CD14-positive monocyte (primary cell): ENCODE measurements around the gene COQ8B. TPM values are rescaled to one million over a fixed set of nuclear protein-coding genes. Genes with fewer than 3 reads are reported as not detected.

ENCODE experiments used
- DNase-seq, 3 donors: peaks; one replicate each; pipeline ENCODE4 v3.0.0-alpha.2; 2011 to 2022
- H2AFZ ChIP-seq: 2 replicates; pipeline ENCODE4 v1.6.0; 2012; ENCODE audit warnings: mild to moderate bottlenecking, low read depth, low read length, inconsistent platforms; ENCODE audit not compliant: insufficient read depth, poor library complexity, severe bottlenecking
- H3K27ac ChIP-seq, 2 donors: 1 replicate in 1 of 2; 2 replicates in 1 of 2; pipeline ENCODE4 v1.5.1; 2012 to 2013; ENCODE audit warnings: low read length in 2 of 2, control low read depth in 1 of 2, inconsistent platforms in 1 of 2, low read depth in 1 of 2, mild to moderate bottlenecking in 1 of 2
- H3K27me3 ChIP-seq, 2 donors: one replicate each; pipeline versions ENCODE4 v1.6.0 to v1.6.1; 2011 to 2013; ENCODE audit warnings: low read length in 2 of 2; ENCODE audit not compliant: control insufficient read depth in 2 of 2, insufficient read depth in 2 of 2
- H3K36me3 ChIP-seq, 2 donors: replicated peaks in 1 of 2; 1 replicate in 1 of 2; 2 replicates in 1 of 2; pipeline versions ENCODE4 v1.5.1 to v1.6.1; 2012 to 2013; ENCODE audit warnings: low read length in 2 of 2, control low read depth in 1 of 2, inconsistent platforms in 1 of 2, mild to moderate bottlenecking in 1 of 2; ENCODE audit not compliant: insufficient read depth in 2 of 2, control insufficient read depth in 1 of 2
- H3K4me1 ChIP-seq, 2 donors: 1 replicate in 1 of 2; 2 replicates in 1 of 2; pipeline versions ENCODE4 v1.5.1 to v1.6.1; 2012 to 2013; ENCODE audit warnings: low read length in 2 of 2, control low read depth in 1 of 2, inconsistent platforms in 1 of 2, mild to moderate bottlenecking in 1 of 2, moderate library complexity in 1 of 2; ENCODE audit not compliant: insufficient read depth in 2 of 2, control insufficient read depth in 1 of 2
- H3K4me2 ChIP-seq: replicated peaks from 2 replicates; pipeline ENCODE3; 2012; ENCODE audit warnings: low read length, moderate library complexity, mild to moderate bottlenecking; ENCODE audit not compliant: poor library complexity, severe bottlenecking; ENCODE audit errors: extremely low read depth
- H3K4me3 ChIP-seq, 3 experiments: fragments of 200-600 bp in 1 of 3; sonication (generic) in 1 of 3; replicated peaks in 1 of 3; 1 replicate in 2 of 3; 2 replicates in 1 of 3; pipeline ENCODE4 v1.5.1; 2011 to 2013; ENCODE audit warnings: low read length in 3 of 3, mild to moderate bottlenecking in 3 of 3, control low read depth in 2 of 3, low read depth in 2 of 3, inconsistent platforms in 1 of 3, moderate library complexity in 1 of 3
- H3K79me2 ChIP-seq: 2 replicates; pipeline ENCODE4 v1.6.0; 2012; ENCODE audit warnings: mild to moderate bottlenecking, control low read depth, inconsistent platforms, low read length, moderate library complexity; ENCODE audit not compliant: insufficient read depth
- H3K9ac ChIP-seq: 2 replicates; pipeline ENCODE4 v1.6.0; 2017; ENCODE audit warnings: low read length, mild to moderate bottlenecking; ENCODE audit not compliant: insufficient read depth, poor library complexity, severe bottlenecking
- H3K9me3 ChIP-seq, 2 donors: replicated peaks in 1 of 2; 1 replicate in 1 of 2; 2 replicates in 1 of 2; pipeline versions ENCODE4 v1.5.1 to v1.6.1; 2012 to 2013; ENCODE audit warnings: low read length in 2 of 2, control low read depth in 1 of 2; ENCODE audit not compliant: control insufficient read depth in 1 of 2, insufficient read depth in 1 of 2
- H4K20me1 ChIP-seq: 2 replicates; pipeline ENCODE4 v1.6.0; 2012; ENCODE audit warnings: mild to moderate bottlenecking, low read length, control low read depth, moderate library complexity; ENCODE audit not compliant: insufficient read depth
- H3K27ac Mint-ChIP-seq, 7 donors: one replicate each; pipeline ENCODE4 v1.8.0; 2020; ENCODE audit warnings: mild to moderate bottlenecking in 7 of 7, mixed read lengths in 7 of 7, moderate library complexity in 6 of 7, inconsistent platforms in 2 of 7
- H3K27me3 Mint-ChIP-seq, 3 donors: one replicate each; pipeline ENCODE4 v1.8.0; 2021 to 2022; ENCODE audit warnings: low read depth in 3 of 3, mild to moderate bottlenecking in 3 of 3, mixed read lengths in 3 of 3, moderate library complexity in 3 of 3, inconsistent platforms in 1 of 3
- H3K36me3 Mint-ChIP-seq, 2 donors: one replicate each; pipeline ENCODE4 v1.8.0; 2020; ENCODE audit warnings: mixed read lengths in 2 of 2, inconsistent platforms in 1 of 2, mild to moderate bottlenecking in 1 of 2
- H3K4me1 Mint-ChIP-seq: one replicate; pipeline ENCODE4 v1.8.0; 2020; ENCODE audit warnings: mild to moderate bottlenecking, mixed read lengths
- H3K4me3 Mint-ChIP-seq, 2 donors: one replicate each; pipeline ENCODE4 v1.8.0; 2020; ENCODE audit warnings: mild to moderate bottlenecking in 2 of 2, mixed read lengths in 2 of 2, moderate library complexity in 1 of 2
- H3K9me3 Mint-ChIP-seq, 7 donors: one replicate each; pipeline ENCODE4 v1.8.0; 2020 to 2022; ENCODE audit warnings: mixed read lengths in 7 of 7, mild to moderate bottlenecking in 6 of 7, moderate library complexity in 6 of 7, inconsistent platforms in 2 of 7
- WGBS: methylation state at CpG from one replicate; pipeline ENCODE4 v1.1.5; 2013; ENCODE audit warnings: missing lambda C conversion rate; ENCODE audit not compliant: insufficient coverage; 5-methylcytosine and 5-hydroxymethylcytosine counted together
- intact Hi-C, 2 donors: fragments of 100-400 bp; cut with micrococcal nuclease; formaldehyde crosslinking; loops; one replicate each; pipeline versions ENCODE4 v1.15.0 to v1.15.1; 2023
- polyA plus RNA-seq, 3 donors: library from polyadenylated mRNA; depleted of rRNA in 1 of 3; unstranded in 2 of 3; stranded (reverse) in 1 of 3; fragments of 300-500 nt in 2 of 3; fragments of >200 nt in 1 of 3; fragmentation: Illumina TruSeq in 2 of 3; gene quantifications; 1 replicate in 2 of 3; 2 replicates in 1 of 3; pipeline ENCODE4 v1.2.3, GENCODE V29; 2012 to 2021
- TF ChIP-seq, protein P1 (sequence below): fragments of 200-600 bp; IDR thresholded peaks from one replicate; pipeline ENCODE4 v1.8.0; 2022; ENCODE audit warnings: antibody characterized with exemption, mild to moderate bottlenecking

The COQ8B gene
- polyA plus RNA-seq, 3 donors: 16.0 to 44.0 (median 23.4) TPM

DNA sequence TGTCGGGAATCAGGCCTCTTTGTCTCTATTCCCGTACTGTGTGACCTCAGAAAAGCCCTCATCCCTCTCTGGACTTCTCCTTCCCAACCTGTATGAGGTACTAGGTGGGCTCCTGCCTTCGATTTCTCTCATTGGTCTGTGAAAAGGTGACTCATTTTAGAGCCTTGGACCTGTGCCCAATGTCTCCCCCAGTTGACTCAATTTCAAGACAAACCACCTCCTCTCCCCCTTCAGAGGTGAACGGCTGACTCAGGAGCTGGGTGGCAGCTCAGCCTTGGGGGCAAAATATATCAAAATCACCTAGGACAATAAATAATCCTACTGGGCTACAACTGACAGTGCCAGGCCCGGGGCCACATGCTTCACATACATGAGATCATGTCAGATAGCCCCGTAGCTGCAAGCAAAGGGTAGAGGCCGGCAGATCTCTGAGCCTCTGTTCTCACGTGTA, 630 bp downstream of the COQ8B start:
- peak; percentile 48 to 88 (median 56) for DNase-seq
- H3K4me2 ChIP-seq: peak overlapping the region; percentile 87
- H3K4me1 ChIP-seq: peaks cover 59 to 67% of the 10 kb centered on the region in 2 donors
- H3K27ac Mint-ChIP-seq: peak overlapping the region; percentile 92 to 98 (median 95)
- peak overlapping the region; percentile 57 to 91 (median 83) for H3K4me3 ChIP-seq
- H3K9ac ChIP-seq: peak overlapping the region; percentile 88
- peaks cover 18 to 27% of the 10 kb centered on the region in 2 donors for H3K36me3 Mint-ChIP-seq
- H3K4me3 Mint-ChIP-seq: peak overlapping the region; percentile 82 to 88
- H3K4me1 Mint-ChIP-seq: peaks cover 69% of the 10 kb centered on the region
- 0% methylated on average over 5 of the region's 8 CpGs for WGBS
- H3K9me3 ChIP-seq: no peaks in the 10 kb centered on the region
- peak overlapping the region; percentile 96 for H2AFZ ChIP-seq
- intact Hi-C loops: loop anchor here in 1 of 2 donors (2.0 kb wide), 1 partner anchor 33 kb away; no protein-coding TSS in a partner anchor
- H4K20me1 ChIP-seq: no peaks in the 10 kb centered on the region
- peaks cover 0 to 14% of the 10 kb centered on the region in 2 donors for H3K36me3 ChIP-seq
- peaks cover 0 to 3% (median 0%) of the 10 kb centered on the region in 7 donors for H3K9me3 Mint-ChIP-seq
- H3K27me3 Mint-ChIP-seq: peaks cover 0 to 6% (median 5%) of the 10 kb centered on the region in 3 donors
- H3K27ac ChIP-seq: peak overlapping the region; percentile 72 to 96
- peaks cover 39% of the 10 kb centered on the region for H3K79me2 ChIP-seq
- TF ChIP-seq, protein P1, sequence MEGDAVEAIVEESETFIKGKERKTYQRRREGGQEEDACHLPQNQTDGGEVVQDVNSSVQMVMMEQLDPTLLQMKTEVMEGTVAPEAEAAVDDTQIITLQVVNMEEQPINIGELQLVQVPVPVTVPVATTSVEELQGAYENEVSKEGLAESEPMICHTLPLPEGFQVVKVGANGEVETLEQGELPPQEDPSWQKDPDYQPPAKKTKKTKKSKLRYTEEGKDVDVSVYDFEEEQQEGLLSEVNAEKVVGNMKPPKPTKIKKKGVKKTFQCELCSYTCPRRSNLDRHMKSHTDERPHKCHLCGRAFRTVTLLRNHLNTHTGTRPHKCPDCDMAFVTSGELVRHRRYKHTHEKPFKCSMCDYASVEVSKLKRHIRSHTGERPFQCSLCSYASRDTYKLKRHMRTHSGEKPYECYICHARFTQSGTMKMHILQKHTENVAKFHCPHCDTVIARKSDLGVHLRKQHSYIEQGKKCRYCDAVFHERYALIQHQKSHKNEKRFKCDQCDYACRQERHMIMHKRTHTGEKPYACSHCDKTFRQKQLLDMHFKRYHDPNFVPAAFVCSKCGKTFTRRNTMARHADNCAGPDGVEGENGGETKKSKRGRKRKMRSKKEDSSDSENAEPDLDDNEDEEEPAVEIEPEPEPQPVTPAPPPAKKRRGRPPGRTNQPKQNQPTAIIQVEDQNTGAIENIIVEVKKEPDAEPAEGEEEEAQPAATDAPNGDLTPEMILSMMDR: no peak
- H3K27me3 ChIP-seq: no peaks in the 10 kb centered on the region

DNA sequence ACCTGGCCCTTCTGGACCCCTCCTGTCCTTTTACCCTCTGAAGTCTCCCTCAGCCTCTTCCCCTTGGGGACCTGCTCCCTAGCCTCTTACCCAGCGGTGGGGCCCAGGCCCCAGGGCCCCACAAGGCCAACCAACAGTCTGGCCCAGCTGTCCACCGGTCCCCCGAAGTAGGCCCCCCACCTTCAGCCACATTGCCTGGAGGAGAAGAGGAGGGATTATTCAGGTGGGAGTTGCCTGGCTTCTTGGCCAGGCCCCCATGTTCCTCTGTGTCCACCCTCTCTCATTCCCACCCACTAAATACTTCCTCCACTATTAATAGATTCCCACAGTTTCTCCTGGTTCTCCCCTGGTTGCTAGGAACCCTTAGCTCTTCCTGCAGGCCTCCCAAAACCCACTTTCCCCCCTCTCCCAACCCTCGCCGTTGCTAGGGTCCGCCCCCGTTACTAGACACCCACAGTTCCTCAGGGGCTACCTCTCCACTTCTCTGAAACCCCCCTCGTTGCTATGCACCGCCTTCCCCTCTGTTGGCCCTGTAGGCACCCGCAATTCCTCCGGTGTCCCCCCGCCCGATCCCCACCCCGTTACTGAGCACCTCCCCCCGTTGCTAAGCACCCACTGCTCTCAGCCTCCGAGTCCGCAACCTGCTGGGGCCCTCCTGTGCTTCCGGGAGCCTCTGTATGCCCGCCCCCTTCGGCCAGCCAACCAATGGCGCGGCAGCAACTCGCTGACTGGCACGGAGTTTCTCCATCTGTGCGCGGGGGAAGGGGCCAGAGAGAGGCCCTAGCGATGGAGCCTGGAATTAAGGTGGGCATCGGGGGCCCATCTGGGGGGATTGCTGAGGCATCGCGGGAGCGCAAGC, 2.0 kb downstream of the COQ8B start:
- under 1% methylated on average over 27 of the region's 31 CpGs for WGBS
- H3K36me3 Mint-ChIP-seq: peaks cover 27 to 39% of the 10 kb centered on the region in 2 donors
- H3K4me1 Mint-ChIP-seq: peaks cover 60% of the 10 kb centered on the region
- peaks cover 0 to 8% (median 5%) of the 10 kb centered on the region in 3 donors for H3K27me3 Mint-ChIP-seq
- peak; percentile 78 to 87 (median 85) for DNase-seq
- H3K36me3 ChIP-seq: peaks cover 4 to 25% of the 10 kb centered on the region in 2 donors
- peak overlapping the region in 1 of 2 donors; percentile 96 for H3K27ac ChIP-seq
- peaks cover 0 to 3% (median 0%) of the 10 kb centered on the region in 7 donors for H3K9me3 Mint-ChIP-seq
- TF ChIP-seq, protein P1: no peak
- peak overlapping the region; percentile 87 for H3K4me2 ChIP-seq
- peaks cover 39% of the 10 kb centered on the region for H3K79me2 ChIP-seq
- peak overlapping the region; percentile 82 to 88 for H3K4me3 Mint-ChIP-seq
- H3K27me3 ChIP-seq: no peaks in the 10 kb centered on the region
- H3K4me3 ChIP-seq: peak overlapping the region; percentile 56 to 91 (median 61)
- peaks cover 45 to 53% of the 10 kb centered on the region in 2 donors for H3K4me1 ChIP-seq
- H2AFZ ChIP-seq: peak overlapping the region; percentile 96
- H3K27ac Mint-ChIP-seq: peak overlapping the region; percentile 92 to 98 (median 95)
- H4K20me1 ChIP-seq: no peaks in the 10 kb centered on the region
- H3K9ac ChIP-seq: peak overlapping the region; percentile 88
- intact Hi-C loops: loop anchor here (2.0 kb wide), 2 partner anchors 34 to 62 kb away; no protein-coding TSS in a partner anchor
- H3K9me3 ChIP-seq: no peaks in the 10 kb centered on the region
